Measurements from ENCODE around the gene FBRSL1. TPM values are rescaled to one million over a fixed set of nuclear protein-coding genes. Genes with fewer than 3 reads are reported as not detected.
"Not testable (repeated sequence)": the region's sequence is repeated elsewhere in the genome, so short reads cannot be mapped to it uniquely, and the experiment has no call there.

FBRSL1 gene
- total RNA-seq, 4 donors from 2014 or later = 5.9 to 16.0 (median 9.4) TPM

DNA sequence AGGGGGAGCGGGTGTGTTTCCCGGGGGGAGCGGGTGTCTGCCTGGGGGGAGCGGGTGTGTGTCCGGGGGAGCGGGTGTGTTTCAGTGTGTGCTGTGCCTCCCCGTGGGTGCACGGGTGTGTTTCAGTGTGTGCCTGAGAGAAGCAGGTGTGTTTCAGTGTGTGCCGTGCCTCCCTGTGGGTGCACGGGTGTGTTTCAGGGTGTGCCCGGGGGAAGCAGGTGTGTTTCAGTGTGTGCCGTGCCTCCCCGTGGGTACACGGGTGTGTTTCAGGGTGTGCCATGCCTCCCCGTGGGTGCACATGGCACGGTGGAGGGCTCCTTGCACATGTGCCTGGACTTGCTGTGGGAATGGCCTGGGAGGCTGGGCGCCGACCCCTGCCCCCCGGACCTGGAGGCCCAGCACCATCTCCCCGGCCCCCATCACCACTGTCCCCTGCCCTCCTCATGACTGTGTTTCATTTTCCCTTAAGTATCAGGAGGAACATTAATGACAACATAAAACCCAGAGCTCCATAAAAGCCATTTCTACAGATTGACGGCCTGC lies 38.7 kb downstream of the FBRSL1 start:
- DNase-seq (ENCODE audit: low spot score) = no peak
- ATAC-seq (ENCODE audit: low FRiP score) = no peak
- no peak for TF ChIP-seq CTCF (IDR thresholded peaks at IDR 0.05)

GRCh38 chr12:132529156-132529839 lies 39.3 kb downstream of the FBRSL1 start:
- no peak for TF ChIP-seq CTCF (IDR thresholded peaks at IDR 0.05)
- ATAC-seq (ENCODE audit: low FRiP score) (no peak), DNase-seq (ENCODE audit: low spot score) (no peak)

DNA sequence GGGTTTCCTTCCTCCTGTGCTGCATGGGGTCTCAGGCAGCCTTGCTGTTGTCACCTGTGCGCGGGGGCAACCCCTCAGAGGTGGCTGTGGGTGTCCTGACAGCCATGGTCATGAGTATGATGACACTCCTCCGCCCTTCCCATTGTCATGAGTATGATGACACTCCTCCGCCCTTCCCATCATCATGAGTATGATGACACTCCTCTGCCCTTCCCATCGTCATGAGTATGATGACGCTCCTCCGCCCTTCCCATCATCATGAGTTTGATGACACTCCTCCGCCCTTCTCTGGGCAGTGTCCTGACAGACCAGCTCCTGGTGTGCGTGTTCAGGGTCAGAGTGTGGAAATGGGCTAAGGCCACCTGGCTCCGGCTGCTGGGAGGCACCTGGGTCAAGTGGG lies 40.0 kb downstream of the FBRSL1 start:
- TF ChIP-seq CTCF (IDR thresholded peaks at IDR 0.05) = no peak
- ATAC-seq (ENCODE audit: low FRiP score) (no peak), DNase-seq (ENCODE audit: low spot score) (no peak)

- no peak for ATAC-seq (ENCODE audit: low FRiP score)
- no peak for DNase-seq (ENCODE audit: low spot score)
These were observed 40.5 kb downstream of the FBRSL1 start for GRCh38 chr12:132530447-132530846.

DNA sequence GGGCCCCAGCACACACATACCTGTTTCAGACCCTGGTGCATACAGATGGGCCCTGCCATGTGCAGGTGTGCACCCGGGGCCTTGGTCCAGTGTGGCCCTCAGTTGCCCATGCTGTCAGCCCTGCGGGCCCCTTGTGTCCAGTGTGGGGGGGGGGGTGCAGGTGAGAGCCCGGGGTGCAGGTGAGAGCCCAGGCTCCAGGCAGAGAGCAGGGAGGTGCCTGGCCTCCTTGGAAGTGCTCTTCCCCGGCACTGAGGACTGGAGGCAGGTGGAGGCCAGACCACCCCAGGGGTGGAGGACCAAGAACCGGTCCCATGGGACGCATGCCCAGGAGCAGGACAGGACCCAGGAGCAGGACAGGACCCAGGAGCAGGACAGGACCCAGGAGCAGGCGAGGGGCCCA lies 40.9 kb downstream of the FBRSL1 start:
- ATAC-seq (ENCODE audit: low FRiP score) (no peak), DNase-seq (ENCODE audit: low spot score) (no peak)
- TF ChIP-seq CTCF (IDR thresholded peaks at IDR 0.05) = no peak

More at GRCh38 chr12:132530447-132530846, 40.5 kb downstream of the FBRSL1 start:
- TF ChIP-seq CTCF (IDR thresholded peaks at IDR 0.05) = no peak

GRCh38 chr12:132532711-132533583 lies 43.0 kb downstream of the FBRSL1 start:
- ATAC-seq (ENCODE audit: low FRiP score); DNase-seq (ENCODE audit: low spot score): not testable (repeated sequence)

- no peak for DNase-seq (ENCODE audit: low spot score)
- no peak for TF ChIP-seq CTCF (IDR thresholded peaks at IDR 0.05)
- no peak for ATAC-seq (ENCODE audit: low FRiP score)
These were observed 43.6 kb downstream of the FBRSL1 start for GRCh38 chr12:132533584-132533958.
